ENCODE results near the gene RAB35. TPM values are rescaled to one million over a fixed set of nuclear protein-coding genes. Genes with fewer than 3 reads are reported as not detected.

The RAB35 gene
- total RNA-seq, 1 donor = 25.0 TPM

DNA sequence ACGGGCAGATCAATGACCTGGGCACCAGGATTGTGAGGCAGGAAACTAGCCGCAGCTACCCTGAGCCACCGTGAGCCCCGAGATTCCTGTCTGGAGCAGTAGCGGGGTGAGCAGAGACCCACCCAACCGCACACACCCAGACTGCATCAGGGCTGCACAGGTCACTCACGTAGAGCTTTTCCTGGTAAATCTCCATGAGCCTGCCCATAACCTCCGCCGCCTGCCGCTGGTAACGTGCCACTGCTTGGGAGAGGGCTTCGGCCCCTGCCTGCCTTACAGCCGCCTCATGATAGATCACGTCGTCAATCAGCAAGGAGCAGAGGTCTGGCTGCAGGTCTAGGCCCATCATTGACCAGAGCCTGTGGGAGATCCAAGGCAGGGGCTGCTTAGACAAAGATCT lies 38.5 kb upstream of the RAB35 start:
- Histone ChIP-seq H3K27me3 (ENCODE audit: insufficient read depth, low read length) (no peaks in the 10 kb centered on the region), H3K36me3 (ENCODE audit: insufficient read depth, low read length) (peaks cover 86% of the 10 kb centered on the region), H3K4me3 (ENCODE audit: insufficient read depth, low read length) (no peak overlapping the region), H3K27ac (ENCODE audit: low read depth, low read length) (no peak overlapping the region), H3K9me3 (ENCODE audit: low read depth, low read length) (no peaks in the 10 kb centered on the region), H3K4me2 (ENCODE audit: insufficient read depth, low read length) (no peak overlapping the region), H3K4me1 (ENCODE audit: insufficient read depth, low read length) (no peaks in the 10 kb centered on the region), H3K79me2 (ENCODE audit: insufficient read depth, low read length) (no peaks in the 10 kb centered on the region), H2AFZ (ENCODE audit: low read length) (no peak overlapping the region), H4K20me1 (ENCODE audit: insufficient read depth, low read length) (peaks cover 8% of the 10 kb centered on the region)
- TF ChIP-seq, protein P1, sequence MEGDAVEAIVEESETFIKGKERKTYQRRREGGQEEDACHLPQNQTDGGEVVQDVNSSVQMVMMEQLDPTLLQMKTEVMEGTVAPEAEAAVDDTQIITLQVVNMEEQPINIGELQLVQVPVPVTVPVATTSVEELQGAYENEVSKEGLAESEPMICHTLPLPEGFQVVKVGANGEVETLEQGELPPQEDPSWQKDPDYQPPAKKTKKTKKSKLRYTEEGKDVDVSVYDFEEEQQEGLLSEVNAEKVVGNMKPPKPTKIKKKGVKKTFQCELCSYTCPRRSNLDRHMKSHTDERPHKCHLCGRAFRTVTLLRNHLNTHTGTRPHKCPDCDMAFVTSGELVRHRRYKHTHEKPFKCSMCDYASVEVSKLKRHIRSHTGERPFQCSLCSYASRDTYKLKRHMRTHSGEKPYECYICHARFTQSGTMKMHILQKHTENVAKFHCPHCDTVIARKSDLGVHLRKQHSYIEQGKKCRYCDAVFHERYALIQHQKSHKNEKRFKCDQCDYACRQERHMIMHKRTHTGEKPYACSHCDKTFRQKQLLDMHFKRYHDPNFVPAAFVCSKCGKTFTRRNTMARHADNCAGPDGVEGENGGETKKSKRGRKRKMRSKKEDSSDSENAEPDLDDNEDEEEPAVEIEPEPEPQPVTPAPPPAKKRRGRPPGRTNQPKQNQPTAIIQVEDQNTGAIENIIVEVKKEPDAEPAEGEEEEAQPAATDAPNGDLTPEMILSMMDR (IDR thresholded peaks at IDR 0.05; ENCODE audit: extremely low read depth, low read depth, low read length) = no peak
- DNase-seq (ENCODE audit: insufficient read length, low spot score, missing footprints) = peak; percentile 42

DNA sequence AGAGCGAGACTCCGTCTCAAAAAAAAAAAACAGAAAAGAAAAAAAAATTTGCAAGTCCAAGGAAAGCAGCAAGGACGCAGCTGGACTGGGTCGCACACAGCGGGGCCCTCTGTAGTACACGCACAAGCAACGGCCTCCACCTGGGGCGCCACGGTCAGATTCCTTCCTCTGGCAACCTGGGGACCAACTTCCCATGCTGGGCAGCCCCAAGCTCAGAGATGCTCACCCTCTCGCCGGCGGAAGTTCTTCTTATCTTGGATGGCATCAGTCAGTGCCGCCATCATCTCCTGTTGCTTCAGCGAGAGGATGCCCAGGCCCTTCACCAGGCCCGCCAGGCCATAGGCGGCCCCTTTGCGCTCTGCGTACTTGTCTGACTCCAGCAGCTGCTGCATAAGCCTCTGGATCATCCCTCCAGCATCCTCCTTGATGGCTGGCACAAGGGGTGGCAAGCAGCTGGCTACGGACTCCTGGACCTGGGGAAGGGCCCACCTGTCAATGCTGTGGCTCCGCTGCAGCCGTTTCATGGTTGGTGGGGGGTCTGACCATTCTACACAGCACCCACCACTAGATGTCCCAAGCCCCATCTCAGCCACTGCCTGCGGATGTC lies 34.5 kb upstream of the RAB35 start:
- no peak overlapping the region for H3K4me2 ChIP-seq (ENCODE audit: insufficient read depth, low read length)
- H3K79me2 ChIP-seq (ENCODE audit: insufficient read depth, low read length) = no peaks in the 10 kb centered on the region
- no peaks in the 10 kb centered on the region for H3K4me1 ChIP-seq (ENCODE audit: insufficient read depth, low read length)
- H4K20me1 ChIP-seq (ENCODE audit: insufficient read depth, low read length) = peaks cover 8% of the 10 kb centered on the region
- peak; percentile 47 for DNase-seq (ENCODE audit: insufficient read length, low spot score, missing footprints)
- no peaks in the 10 kb centered on the region for H3K27me3 ChIP-seq (ENCODE audit: insufficient read depth, low read length)
- peaks cover 88% of the 10 kb centered on the region for H3K36me3 ChIP-seq (ENCODE audit: insufficient read depth, low read length)
- H2AFZ ChIP-seq (ENCODE audit: low read length) = no peak overlapping the region
- TF ChIP-seq, protein P1 (IDR thresholded peaks at IDR 0.05; ENCODE audit: extremely low read depth, low read depth, low read length) = no peak
- H3K4me3 ChIP-seq (ENCODE audit: insufficient read depth, low read length) = no peak overlapping the region
- no peaks in the 10 kb centered on the region for H3K9me3 ChIP-seq (ENCODE audit: low read depth, low read length)
- H3K27ac ChIP-seq (ENCODE audit: low read depth, low read length) = no peak overlapping the region

DNA sequence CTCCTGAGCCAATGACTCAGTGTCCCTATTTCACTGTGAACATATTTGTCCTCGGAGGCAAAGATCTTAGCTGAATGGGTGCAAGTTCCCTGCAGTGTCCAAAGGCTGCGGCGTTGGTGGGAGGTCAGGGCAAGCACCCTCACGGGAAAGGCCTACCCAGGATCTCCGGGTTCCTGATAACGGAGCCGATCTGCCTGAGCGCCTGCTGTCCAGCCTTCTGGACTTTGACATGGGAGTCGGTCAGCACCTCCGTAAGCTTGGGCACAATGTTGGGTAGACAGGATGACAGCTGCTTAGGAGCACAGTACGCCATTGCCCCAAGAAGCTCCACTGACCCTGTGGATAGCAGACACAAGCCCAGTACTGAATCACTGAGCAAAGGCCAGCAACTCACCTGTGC lies 31.5 kb upstream of the RAB35 start:
- H3K27me3 ChIP-seq (ENCODE audit: insufficient read depth, low read length) = no peaks in the 10 kb centered on the region
- no peaks in the 10 kb centered on the region for H3K79me2 ChIP-seq (ENCODE audit: insufficient read depth, low read length)
- DNase-seq (ENCODE audit: insufficient read length, low spot score, missing footprints) = peak; percentile 60
- H4K20me1 ChIP-seq (ENCODE audit: insufficient read depth, low read length) = peaks cover 8% of the 10 kb centered on the region
- H3K9me3 ChIP-seq (ENCODE audit: low read depth, low read length) = no peaks in the 10 kb centered on the region
- H3K4me3 ChIP-seq (ENCODE audit: insufficient read depth, low read length) = no peak overlapping the region
- H3K27ac ChIP-seq (ENCODE audit: low read depth, low read length) = no peak overlapping the region
- H3K4me2 ChIP-seq (ENCODE audit: insufficient read depth, low read length) = no peak overlapping the region
- H3K4me1 ChIP-seq (ENCODE audit: insufficient read depth, low read length) = no peaks in the 10 kb centered on the region
- H3K36me3 ChIP-seq (ENCODE audit: insufficient read depth, low read length) = peaks cover 88% of the 10 kb centered on the region
- H2AFZ ChIP-seq (ENCODE audit: low read length) = no peak overlapping the region
- TF ChIP-seq, protein P1 (IDR thresholded peaks at IDR 0.05; ENCODE audit: extremely low read depth, low read depth, low read length) = no peak

- H2AFZ ChIP-seq (ENCODE audit: low read length) = no peak overlapping the region
- H3K79me2 ChIP-seq (ENCODE audit: insufficient read depth, low read length) = peaks cover 5% of the 10 kb centered on the region
- H3K36me3 ChIP-seq (ENCODE audit: insufficient read depth, low read length) = peaks cover 98% of the 10 kb centered on the region
- no peak for DNase-seq (ENCODE audit: insufficient read length, low spot score, missing footprints)
- H3K27me3 ChIP-seq (ENCODE audit: insufficient read depth, low read length) = no peaks in the 10 kb centered on the region
- H3K27ac ChIP-seq (ENCODE audit: low read depth, low read length) = no peak overlapping the region
- H3K4me1 ChIP-seq (ENCODE audit: insufficient read depth, low read length) = no peaks in the 10 kb centered on the region
- TF ChIP-seq, protein P1 (IDR thresholded peaks at IDR 0.05; ENCODE audit: extremely low read depth, low read depth, low read length) = no peak
- no peak overlapping the region for H3K4me3 ChIP-seq (ENCODE audit: insufficient read depth, low read length)
- H3K9me3 ChIP-seq (ENCODE audit: low read depth, low read length) = no peaks in the 10 kb centered on the region
- peaks cover 8% of the 10 kb centered on the region for H4K20me1 ChIP-seq (ENCODE audit: insufficient read depth, low read length)
- no peak overlapping the region for H3K4me2 ChIP-seq (ENCODE audit: insufficient read depth, low read length)
These were observed 28.6 kb upstream of the RAB35 start for GRCh38 chr12:120145164-120145563.
